Gastrocnemius medialis (tissue), 4 donors: ENCODE measurements around the gene ANKRD2. TPM values are rescaled to one million over a fixed set of nuclear protein-coding genes. Genes with fewer than 3 reads are reported as not detected.
A peak's percentile ranks its signal among the peaks of the same experiment; 100 is the strongest.

Source experiments
- ATAC-seq, 2 donors: fragments of 150-250 bp; one replicate each; pipeline ENCODE4 v1.9.1; 2016
- DNase-seq, 2 donors: peaks; one replicate each; pipeline ENCODE4 v3.0.0-alpha.2; 2019
- H3K27ac ChIP-seq, 4 donors: fragments of 200-600 bp; sonication (generic); 1 replicate in 1 of 4; 2 replicates in 3 of 4; pipeline ENCODE4 v1.5.1; 2016 to 2018; ENCODE audit warnings: mild to moderate bottlenecking in 2 of 4, moderate library complexity in 1 of 4
- H3K27me3 ChIP-seq, 3 donors: fragments of 200-600 bp; sonication (generic) in 2 of 3; 1 replicate in 1 of 3; 2 replicates in 2 of 3; pipeline versions ENCODE4 v1.5.1 to v1.6.0; 2016 to 2019; ENCODE audit warnings: mild to moderate bottlenecking in 1 of 3, moderate library complexity in 1 of 3
- H3K36me3 ChIP-seq, 2 donors: fragments of 200-600 bp; sonication (generic) in 1 of 2; one replicate each; pipeline ENCODE4 v1.5.1; 2017 to 2018
- H3K4me1 ChIP-seq, 2 donors: fragments of 200-600 bp; sonication (generic) in 1 of 2; one replicate each; pipeline ENCODE4 v1.5.1; 2016 to 2017; ENCODE audit warnings: mild to moderate bottlenecking in 2 of 2
- H3K4me3 ChIP-seq, 4 donors: fragments of 200-600 bp; sonication (generic) in 3 of 4; 1 replicate in 1 of 4; 2 replicates in 3 of 4; pipeline ENCODE4 v1.5.1; 2016 to 2019; ENCODE audit warnings: mild to moderate bottlenecking in 2 of 4
- H3K9me3 ChIP-seq, 3 donors: fragments of 200-600 bp; sonication (generic) in 2 of 3; 1 replicate in 1 of 3; 2 replicates in 2 of 3; pipeline ENCODE4 v1.5.1; 2016 to 2019
- POLR2A ChIP-seq, 2 donors: fragments of 450-650 bp; IDR thresholded peaks; one replicate each; pipeline ENCODE4 v1.6.1; 2017; ENCODE audit warnings: antibody characterized with exemption in 2 of 2, mild to moderate bottlenecking in 2 of 2, moderate library complexity in 2 of 2
- in situ Hi-C, 4 donors: fragments of 200-750 bp; cut with MboI; loops; one replicate each; pipeline versions ENCODE4 v1.15.0 to v1.8.0; 2017; ENCODE audit warnings: low sequenced_read_pairs in 4 of 4
- intact Hi-C: fragments of 100-400 bp; cut with DNase I; formaldehyde crosslinking; loops from one replicate; pipeline ENCODE4 v1.15.1; 2023; ENCODE audit warnings: low total_unique reads
- total RNA-seq, 4 donors: library from RNA; depleted of rRNA; stranded (reverse); fragments of >200 nt; gene quantifications; one replicate each; pipeline versions ENCODE4 v1.1.0 to v1.2.3, GENCODE V29; 2016
- TF ChIP-seq, protein P1 (sequence below), 5 experiments: fragments of 450-650 bp in 3 of 5; fragments of 200-600 bp in 2 of 5; sonication (generic) in 2 of 5; IDR thresholded peaks in 4 of 5; conservative IDR thresholded peaks in 1 of 5; 1 replicate in 4 of 5; 2 replicates in 1 of 5; pipeline ENCODE4 v1.5.1; 2016 to 2019; ENCODE audit warnings: antibody characterized with exemption in 5 of 5, mild to moderate bottlenecking in 3 of 5, moderate library complexity in 3 of 5

ANKRD2 gene
- total RNA-seq, 4 donors from 2014 or later, result 105 to 1,024 (median 853) TPM

DNA sequence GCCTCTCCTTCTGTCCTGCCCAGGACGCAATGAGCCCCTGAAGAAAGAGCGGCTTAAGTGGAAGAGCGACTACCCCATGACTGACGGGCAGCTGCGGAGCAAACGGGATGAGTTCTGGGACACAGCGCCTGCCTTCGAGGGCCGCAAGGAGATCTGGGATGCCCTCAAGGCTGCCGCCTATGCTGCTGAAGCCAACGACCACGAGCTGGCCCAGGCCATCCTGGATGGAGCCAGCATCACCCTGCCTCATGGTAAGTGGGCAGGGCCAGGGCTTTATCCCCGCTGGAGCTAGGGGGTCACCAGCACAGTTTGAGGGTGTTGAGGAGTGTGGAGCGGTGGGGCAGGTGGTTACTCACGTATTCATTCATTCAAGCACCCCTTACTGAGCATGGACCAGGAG lies 4.7 kb upstream of the ANKRD2 start:
- Histone ChIP-seq H3K9me3 (no peaks in the 10 kb centered on the region), H3K27ac (no peak overlapping the region), H3K4me3 (no peak overlapping the region), H3K36me3 (peaks cover 0 to 12% of the 10 kb centered on the region in 2 donors), H3K27me3 (no peaks in the 10 kb centered on the region), H3K4me1 (peaks cover 33 to 37% of the 10 kb centered on the region in 2 donors)
- intact Hi-C loops (no loop called here), in situ Hi-C loops (no loop called here)
- no peak for DNase-seq
- no peak for TF ChIP-seq POLR2A (IDR thresholded peaks at IDR 0.05)
- TF ChIP-seq, protein P1, sequence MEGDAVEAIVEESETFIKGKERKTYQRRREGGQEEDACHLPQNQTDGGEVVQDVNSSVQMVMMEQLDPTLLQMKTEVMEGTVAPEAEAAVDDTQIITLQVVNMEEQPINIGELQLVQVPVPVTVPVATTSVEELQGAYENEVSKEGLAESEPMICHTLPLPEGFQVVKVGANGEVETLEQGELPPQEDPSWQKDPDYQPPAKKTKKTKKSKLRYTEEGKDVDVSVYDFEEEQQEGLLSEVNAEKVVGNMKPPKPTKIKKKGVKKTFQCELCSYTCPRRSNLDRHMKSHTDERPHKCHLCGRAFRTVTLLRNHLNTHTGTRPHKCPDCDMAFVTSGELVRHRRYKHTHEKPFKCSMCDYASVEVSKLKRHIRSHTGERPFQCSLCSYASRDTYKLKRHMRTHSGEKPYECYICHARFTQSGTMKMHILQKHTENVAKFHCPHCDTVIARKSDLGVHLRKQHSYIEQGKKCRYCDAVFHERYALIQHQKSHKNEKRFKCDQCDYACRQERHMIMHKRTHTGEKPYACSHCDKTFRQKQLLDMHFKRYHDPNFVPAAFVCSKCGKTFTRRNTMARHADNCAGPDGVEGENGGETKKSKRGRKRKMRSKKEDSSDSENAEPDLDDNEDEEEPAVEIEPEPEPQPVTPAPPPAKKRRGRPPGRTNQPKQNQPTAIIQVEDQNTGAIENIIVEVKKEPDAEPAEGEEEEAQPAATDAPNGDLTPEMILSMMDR (IDR thresholded peaks at IDR 0.05 in 4 of 5, conservative IDR thresholded peaks at IDR 0.05 in 1 of 5), result no peak
- no peak for ATAC-seq

GRCh38 chr10:97570146-97570788 lies 2.3 kb upstream of the ANKRD2 start:
- no peak for ATAC-seq

DNA sequence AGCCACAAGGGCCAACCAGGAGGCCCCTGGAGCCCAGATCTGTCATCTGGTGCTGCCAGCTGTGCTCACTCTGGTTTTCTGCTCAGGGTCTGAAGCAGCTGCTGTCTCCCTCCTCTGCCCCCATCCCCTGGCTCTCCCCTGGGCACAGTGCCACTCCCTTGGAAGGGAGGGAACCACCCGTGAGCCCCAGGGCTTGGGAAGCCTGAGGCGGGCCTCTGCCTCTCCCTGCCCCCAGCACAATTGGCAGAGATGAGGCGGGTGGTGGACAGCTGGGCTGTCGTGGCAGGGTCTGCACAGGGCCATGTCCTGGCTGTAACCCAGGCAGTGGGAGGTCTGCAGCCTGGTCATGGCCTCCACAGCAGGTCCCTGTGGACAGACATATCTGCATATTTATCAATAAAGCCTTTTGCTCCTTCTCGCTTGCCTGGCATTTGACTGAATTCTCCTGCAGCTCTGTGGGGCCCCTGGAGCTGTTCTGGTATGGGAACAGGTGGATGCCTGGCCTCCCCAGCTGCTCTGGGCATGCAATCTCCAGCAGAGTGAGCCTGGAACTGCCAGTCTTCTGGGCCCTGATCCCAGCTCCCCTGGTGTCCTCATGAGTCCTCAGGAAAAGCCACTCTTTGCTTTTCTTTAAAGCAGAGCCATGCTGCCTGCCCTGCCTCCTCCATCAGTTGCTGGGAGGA lies 1.6 kb upstream of the ANKRD2 start:
- ATAC-seq, result peak; percentile 39 to 53
- peaks cover 57 to 61% of the 10 kb centered on the region in 2 donors for H3K4me1 ChIP-seq
- intact Hi-C loops, result no loop called here
- peaks cover 0 to 12% of the 10 kb centered on the region in 2 donors for H3K36me3 ChIP-seq
- in situ Hi-C loops, result loop anchor here (5.0 kb wide), 2 partner anchors 41 to 46 kb away; no protein-coding TSS in a partner anchor
- TF ChIP-seq POLR2A (IDR thresholded peaks at IDR 0.05), result no peak
- TF ChIP-seq, protein P1 (IDR thresholded peaks at IDR 0.05 in 4 of 5, conservative IDR thresholded peaks at IDR 0.05 in 1 of 5), result no peak
- no peak overlapping the region for H3K4me3 ChIP-seq
- no peaks in the 10 kb centered on the region for H3K27me3 ChIP-seq
- DNase-seq, result peak; percentile 58 to 84
- peak overlapping the region; percentile 90 to 92 (median 91) for H3K27ac ChIP-seq
- H3K9me3 ChIP-seq, result no peaks in the 10 kb centered on the region

More at GRCh38 chr10:97570146-97570788, 2.3 kb upstream of the ANKRD2 start:
- Histone ChIP-seq H3K4me3 (no peak overlapping the region), H3K27ac (peak overlapping the region; percentile 90 to 92 (median 91)), H3K27me3 (no peaks in the 10 kb centered on the region), H3K4me1 (peaks cover 54% of the 10 kb centered on the region in 2 donors), H3K36me3 (peaks cover 0 to 12% of the 10 kb centered on the region in 2 donors), H3K9me3 (no peaks in the 10 kb centered on the region)
- DNase-seq, result peak in 1 of 2 donors; percentile 65
- no peak for TF ChIP-seq POLR2A (IDR thresholded peaks at IDR 0.05)
- TF ChIP-seq, protein P1 (IDR thresholded peaks at IDR 0.05 in 4 of 5, conservative IDR thresholded peaks at IDR 0.05 in 1 of 5), result no peak
- intact Hi-C loops (no loop called here), in situ Hi-C loops (loop anchor here (5.0 kb wide), 2 partner anchors 42 to 47 kb away; no protein-coding TSS in a partner anchor)

- intact Hi-C loops (loop anchor here (1.0 kb wide), 1 partner anchor 41 kb away; no protein-coding TSS in a partner anchor), in situ Hi-C loops (loop anchor here (5.0 kb wide), 2 partner anchors 41 to 46 kb away; no protein-coding TSS in a partner anchor)
- Histone ChIP-seq H3K27me3 (no peaks in the 10 kb centered on the region), H3K4me3 (no peak overlapping the region), H3K9me3 (no peaks in the 10 kb centered on the region), H3K4me1 (peaks cover 61 to 65% of the 10 kb centered on the region in 2 donors), H3K36me3 (peaks cover 0 to 12% of the 10 kb centered on the region in 2 donors), H3K27ac (peak overlapping the region; percentile 90 to 92 (median 91))
- no peak for DNase-seq
- TF ChIP-seq, protein P1 (IDR thresholded peaks at IDR 0.05 in 4 of 5, conservative IDR thresholded peaks at IDR 0.05 in 1 of 5), result no peak
- no peak for TF ChIP-seq POLR2A (IDR thresholded peaks at IDR 0.05)
- ATAC-seq, result no peak
Measured at GRCh38 chr10:97571622-97572021, 957 bp upstream of the ANKRD2 start.
